Measurements from ENCODE around the gene ADCY7.

Gene ADCY7

DNA sequence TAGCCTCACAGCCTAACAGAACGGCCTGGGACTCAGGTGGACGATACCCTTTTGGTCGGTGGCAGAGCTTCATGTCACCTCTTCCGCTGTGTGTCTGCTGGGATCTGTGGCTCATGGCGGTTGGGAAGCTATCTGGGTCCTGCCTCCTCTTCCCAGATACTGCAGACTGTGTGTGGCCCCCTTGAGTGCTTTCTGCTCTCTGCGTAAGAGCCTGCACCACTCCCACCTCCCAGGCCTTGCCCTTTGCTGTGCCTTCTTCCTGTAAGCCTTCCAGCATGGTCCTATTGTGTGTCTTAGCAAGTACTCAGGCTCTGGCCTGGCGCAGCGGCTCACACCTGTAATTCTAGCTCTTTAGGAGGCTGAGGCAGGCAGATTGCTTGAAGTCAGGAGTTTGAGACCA is 17.5 kb upstream of the ADCY7 start:
- no peak for DNase-seq (ENCODE audit: low spot score)

DNA sequence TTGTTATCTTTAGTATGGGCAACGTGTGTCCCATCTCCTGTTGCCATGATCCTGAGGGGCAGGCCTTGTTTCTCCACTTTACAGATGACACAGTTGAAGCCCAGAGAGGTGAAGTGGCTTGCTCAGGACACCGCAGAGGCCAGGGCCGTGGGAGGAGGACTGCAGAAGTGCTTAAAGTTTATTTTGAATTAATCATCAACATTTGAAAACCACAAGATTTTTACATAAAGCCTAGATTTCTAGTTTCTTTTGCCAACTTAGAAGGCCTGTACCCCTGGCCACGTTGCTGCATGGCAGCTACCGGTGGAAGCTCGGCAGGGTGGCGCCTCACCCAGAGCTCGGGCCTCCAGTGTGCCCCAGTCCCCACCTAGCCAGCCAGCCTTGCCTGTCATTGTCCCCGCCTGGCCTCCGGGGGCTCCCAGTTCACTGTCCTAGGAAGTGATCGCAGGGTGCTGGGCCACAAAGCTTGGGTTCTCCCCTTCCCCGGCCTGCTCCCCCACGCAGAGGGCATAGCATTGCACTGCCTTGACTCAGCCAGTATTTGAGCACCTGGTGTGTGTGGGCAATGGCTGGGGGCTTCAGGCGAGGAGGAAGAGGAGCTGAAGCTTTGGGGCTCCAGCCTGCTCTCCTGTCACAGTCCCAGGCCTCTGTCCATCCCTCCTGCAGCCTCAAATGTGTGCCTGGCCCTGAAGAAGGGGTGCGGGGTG is 14.8 kb upstream of the ADCY7 start:
- DNase-seq (ENCODE audit: low spot score) = peak; percentile 89

DNA sequence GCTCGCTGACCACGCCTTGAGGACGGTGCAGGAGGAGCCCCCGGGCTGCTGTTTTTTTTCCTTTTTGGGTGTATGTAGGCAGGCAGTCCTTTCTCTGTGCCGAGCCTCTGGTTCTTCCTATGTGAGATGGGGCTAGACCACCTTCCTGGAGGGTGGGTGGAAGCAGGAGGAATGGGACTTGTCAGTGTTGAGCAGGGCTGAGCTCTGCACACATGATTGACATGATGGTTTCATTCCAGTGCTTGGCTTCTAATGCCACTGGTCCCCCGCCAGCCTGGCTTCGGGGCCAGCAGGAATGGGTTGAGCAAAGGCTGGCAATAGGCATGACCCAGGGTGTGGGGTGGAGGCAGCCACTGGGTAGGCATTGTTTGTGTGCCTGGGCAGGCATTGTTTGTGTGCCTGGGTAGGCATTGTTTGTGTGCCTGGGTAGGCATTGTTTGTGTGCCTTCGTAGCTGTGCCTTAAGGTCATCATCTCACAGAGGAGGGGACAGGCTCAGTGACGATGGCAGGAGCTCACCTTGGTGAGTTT is 14.2 kb upstream of the ADCY7 start:
- no peak for DNase-seq (ENCODE audit: low spot score)

DNA sequence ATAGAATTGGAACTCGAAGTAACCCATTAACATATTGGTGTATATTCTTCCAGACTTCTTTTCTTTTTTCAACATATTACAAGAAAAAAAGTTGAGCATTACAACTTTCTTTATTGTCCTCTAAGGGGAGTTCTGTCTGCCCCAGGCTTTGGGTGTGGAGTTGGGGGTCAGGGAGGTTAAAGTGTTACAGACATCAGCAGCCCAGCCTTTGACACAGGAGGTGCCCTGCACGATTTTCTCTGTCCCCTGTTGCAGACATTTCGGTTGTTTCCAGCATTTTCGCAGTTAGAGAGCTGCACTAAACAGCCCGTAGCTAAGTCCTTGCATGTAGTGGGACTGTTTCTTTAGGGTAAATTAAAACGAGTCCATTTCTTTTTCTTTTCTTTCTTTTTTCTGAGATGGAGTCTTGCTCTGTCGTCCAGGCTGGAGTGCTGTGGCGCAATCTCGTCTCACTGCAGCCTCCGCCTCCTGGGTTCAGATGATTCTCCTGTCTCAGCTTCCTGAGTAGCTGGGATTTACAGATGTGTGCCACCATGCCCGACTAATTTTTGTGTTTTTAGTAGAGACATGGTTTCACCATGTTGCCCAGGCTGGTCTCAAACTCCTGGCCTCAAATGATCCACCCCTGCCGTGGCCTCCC is 13.4 kb upstream of the ADCY7 start:
- no peak for DNase-seq (ENCODE audit: low spot score)

DNA sequence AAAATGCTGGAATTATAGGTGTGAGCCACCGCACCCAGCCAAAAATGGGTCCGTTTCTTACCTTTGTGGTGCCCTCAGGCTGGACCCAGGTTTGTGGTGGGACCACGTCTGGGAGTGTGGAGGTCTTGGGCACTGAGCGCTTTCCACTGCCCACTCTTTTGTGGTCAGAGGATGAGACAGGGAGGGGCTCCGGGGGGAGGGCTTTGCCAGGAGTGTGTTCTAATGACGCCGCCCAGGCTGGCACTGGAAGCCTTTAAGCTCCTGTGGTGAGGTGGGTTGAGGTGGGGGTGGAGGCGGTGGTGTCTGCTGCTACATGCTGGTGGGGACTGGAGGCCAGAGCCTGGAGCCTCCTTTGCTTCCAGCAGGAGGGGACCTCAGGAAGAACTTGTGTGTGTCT is 12.8 kb upstream of the ADCY7 start:
- DNase-seq (ENCODE audit: low spot score) = no peak

DNA sequence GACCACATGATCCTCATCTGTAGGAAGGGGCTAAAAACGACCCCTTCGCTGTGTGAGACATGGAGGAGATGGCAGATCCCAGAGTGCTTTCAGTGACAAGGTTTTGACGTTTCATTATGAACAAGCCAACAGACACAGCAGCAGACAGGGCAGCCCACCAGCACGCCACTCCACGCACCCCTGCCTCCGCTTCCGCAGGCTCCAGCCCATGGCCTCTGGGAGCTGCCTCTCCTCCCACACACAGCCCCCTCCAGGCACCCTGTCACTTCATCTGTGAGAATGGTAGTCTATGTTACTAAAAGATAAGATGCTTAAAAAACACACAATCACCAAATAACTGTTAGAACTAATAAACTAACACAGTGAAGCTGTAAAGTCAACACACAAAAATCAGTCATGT is 12.3 kb upstream of the ADCY7 start:
- DNase-seq (ENCODE audit: low spot score) = no peak

DNA sequence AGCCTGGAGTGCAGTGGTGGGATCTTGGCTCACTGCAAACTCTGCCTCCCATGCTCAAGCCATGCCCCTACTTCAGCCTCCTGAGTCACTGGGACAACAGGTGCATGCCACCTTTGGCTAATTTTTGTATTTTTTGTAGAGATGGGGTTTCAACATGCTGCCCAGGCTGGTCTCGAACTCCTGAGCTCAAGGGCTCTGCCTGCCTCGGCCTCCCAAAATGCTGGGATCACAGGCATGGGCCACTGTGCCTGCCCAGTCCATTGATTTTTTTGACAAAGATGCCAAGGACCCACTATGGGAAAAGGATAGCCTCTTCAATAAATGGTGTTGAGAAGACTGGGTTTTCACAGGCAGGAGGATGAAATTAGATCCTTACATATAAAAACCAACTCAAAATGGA is 10.8 kb upstream of the ADCY7 start:
- no peak for DNase-seq (ENCODE audit: low spot score)

DNA sequence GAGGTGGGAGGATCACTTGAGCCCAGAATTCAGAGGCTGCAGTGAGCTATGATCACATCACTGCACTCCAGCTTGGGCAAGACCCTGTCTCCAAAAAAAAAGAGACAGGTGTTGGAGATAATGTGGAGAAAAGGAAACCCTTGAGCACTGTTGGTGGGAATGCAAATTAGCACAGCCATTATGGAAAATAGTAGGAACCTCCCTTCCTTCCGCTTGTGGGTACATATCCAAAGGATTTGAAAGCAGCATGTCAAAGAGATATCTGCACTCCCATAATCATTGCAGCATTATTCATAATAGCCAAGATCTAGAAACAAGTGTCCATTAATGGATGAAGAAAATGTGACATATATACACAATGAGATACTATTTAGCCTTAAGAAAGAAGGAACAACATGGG is 9.7 kb upstream of the ADCY7 start:
- DNase-seq (ENCODE audit: low spot score) = no peak

DNA sequence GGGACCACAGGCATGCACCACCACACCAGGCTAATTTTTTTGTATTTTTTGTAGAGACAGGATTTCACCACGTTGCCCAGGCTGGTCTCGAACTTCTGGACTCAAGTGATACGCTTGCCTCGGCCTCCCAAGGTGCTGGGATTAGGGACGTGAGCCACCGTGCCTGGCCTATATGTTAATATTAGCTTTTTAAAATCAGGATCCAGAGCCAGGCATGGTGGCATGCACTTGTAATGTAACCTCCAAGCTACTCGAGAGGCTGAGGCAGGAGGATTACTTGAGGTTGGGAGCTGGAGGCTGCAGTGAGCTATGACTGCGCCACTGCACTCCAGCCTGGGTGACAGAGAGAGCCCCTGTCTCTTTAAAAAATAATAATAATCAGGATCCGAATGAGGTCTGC is 8.5 kb upstream of the ADCY7 start:
- DNase-seq (ENCODE audit: low spot score) = no peak

DNA sequence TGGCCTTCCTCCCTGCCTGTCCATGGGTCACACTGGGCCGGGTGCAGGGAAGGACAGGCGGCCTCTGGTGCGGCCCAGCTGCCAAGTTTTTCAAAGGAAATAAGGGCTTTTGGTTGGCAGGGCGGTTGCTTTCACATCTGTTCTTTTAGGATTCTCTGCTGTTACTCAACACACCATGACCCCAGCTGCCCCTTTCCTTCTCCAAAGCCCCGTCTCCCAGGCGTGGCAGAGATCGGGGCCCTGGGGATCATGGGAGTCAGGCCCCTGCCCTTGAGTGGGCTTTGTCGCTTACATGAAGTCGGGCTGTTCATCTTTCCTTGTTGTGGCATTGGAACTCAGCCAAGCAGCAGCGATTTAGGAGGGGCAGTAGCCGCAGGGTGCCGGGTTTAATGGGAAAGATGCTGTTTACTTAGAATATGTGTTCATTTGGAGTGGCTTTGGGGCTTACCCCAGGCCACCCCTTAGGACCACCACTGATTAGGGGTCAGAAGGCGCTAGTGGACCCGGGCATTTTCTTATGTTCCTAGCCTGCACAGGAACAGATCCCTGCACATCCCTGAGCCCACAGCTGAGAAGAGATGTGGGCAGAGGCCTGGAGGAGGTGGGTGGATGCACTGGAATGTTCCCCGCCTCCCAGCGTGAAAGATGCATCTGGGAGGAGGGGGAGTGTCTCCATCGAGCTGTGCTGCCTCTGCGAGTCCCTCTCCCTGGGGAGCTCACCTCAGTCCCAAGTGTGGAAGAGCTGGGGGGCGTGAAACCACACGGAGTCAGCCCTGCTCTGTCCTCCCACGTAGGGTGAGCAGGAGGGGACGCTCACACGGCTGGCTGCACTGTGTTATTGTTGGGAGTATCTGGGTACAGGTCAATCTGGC is 6.8 kb upstream of the ADCY7 start:
- DNase-seq (ENCODE audit: low spot score) = peak; percentile 63

DNA sequence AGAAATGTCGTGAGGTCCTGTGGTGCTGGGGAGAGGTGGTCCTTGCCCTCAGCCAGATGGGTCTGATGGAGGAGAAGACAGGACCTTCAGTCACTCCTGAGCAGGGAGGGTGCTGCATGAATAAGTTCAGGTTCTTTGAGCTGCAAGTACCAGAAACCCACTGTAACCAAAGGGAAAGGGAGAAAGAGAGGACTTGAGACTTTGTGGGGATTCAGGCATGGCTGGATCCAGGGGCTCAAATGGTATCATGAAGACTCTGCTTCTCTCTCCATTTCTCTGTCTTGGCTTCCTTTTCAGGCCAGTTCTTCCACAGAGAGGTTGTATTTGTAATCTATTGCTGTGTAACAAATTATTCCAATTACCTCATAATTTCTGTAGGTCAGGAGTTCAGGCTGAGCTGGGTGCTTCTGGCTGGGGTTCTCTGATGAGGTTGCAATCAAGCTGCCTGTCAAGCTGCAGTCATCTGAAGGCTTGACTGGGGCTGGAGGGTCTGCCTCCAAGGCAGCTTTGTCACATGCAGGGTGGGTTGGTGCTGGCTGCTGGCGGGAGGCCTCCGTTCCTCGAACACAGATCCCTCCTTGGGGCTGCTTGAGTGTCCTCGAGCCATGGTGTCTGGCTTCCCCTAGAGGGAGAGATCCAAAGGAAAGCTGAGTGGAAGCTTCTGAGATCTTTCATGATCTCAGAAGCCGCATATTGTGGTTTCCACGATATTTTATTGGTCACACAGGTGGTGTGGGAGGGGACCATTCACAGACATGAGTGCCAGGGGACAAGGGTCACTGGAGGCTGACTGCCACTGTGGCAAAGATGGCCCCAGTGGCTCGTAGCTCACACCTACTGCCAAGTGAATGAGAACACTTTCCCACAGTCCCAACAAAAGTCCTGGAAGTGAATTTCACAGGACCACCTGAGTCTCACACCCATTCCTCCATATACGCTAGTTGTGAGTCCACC is 5.9 kb upstream of the ADCY7 start:
- no peak for DNase-seq (ENCODE audit: low spot score)

DNA sequence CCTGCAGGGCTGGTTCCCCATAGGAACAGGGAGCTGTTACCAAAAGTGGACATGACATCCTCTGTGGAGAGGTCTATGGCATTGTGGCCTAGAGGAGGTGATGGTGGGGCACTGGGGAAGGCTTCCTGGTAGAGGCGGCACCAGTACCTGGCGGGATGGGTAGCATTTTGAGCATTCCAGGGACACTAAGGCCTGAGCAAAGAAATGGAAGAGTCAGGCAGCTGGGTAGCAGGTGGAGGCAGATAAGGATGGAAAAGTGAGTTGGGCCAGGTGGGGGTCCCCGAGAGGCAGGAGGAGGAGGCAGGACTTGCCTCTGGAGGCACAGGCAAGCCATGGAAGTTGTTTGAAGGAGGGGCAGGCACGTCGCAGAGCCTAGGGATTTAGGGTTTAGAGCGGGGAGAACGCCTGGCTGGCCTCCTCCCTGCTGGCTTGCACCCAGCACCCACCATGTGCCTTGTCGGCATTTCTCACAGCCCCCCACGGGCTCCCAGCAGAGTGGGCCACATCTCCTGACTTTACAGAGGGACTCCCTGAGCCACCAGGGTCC is 5.1 kb upstream of the ADCY7 start:
- DNase-seq (ENCODE audit: low spot score) = no peak

DNA sequence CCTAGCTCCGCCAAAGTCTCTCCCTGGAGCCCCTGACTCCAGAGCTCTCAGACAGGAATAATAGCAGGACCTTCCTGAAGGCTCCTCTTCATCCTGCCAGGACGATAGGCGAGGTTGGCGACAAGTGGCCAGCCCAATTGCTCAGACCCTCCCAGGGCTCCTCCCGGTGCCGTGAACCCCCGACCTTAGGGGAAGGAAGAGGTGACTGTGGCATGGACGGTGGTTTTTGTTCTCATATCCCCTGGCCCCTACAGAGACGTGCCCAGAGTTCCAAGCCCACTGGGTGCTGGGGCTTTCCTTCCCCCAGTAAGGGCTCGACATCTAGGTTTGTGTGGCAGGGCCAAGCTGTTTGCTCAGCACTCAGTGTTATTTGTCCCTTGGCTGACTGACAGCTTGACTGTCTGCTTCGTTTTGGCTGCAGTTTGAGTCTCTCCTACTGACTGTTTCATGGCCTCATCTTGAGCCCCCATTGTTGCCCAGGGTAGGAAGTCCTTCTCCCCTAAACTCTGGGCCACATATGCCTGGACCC is 4.6 kb upstream of the ADCY7 start:
- no peak for DNase-seq (ENCODE audit: low spot score)

DNA sequence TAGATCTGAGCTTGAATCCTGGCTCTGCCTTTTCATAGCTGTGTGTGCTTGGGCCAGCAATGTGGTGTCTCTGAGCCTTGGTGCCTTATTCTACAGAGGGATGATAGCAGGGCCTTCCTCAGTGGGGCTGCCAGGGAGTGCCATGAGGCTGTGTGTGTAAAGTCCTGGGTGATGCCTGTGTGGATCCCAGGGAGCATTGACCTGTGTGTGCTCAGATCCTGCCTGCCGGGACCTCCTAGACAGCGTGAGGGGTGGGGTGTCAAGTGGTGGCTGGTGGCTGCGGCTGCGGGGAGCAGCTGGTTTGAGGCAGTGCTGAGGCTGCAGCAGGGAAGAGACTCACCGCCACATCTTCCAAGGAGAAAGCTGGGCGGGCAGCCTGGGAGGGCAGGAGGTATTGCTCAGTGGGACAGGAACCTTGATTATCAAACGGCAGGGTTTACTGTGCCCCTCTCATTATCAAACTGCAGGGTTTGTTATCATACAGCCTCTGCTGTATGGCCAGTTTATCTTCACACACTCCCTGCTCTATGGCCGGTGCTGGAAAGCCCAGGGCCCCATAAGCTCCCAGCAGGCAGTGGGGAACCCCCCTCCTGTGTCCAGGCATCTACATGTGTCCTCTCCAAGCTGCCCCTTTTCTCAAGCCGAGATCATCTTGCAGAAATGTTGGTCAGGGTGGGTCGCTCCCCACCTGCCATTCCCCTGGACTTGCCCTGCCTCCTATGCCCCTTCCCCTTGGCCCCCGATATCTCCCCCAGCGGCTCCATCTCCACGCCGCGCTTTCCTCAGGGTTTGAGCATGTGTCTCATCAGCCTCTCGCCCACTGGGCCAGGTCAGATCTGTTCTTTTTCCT is 3.1 kb upstream of the ADCY7 start:
- no peak for DNase-seq (ENCODE audit: low spot score)

DNA sequence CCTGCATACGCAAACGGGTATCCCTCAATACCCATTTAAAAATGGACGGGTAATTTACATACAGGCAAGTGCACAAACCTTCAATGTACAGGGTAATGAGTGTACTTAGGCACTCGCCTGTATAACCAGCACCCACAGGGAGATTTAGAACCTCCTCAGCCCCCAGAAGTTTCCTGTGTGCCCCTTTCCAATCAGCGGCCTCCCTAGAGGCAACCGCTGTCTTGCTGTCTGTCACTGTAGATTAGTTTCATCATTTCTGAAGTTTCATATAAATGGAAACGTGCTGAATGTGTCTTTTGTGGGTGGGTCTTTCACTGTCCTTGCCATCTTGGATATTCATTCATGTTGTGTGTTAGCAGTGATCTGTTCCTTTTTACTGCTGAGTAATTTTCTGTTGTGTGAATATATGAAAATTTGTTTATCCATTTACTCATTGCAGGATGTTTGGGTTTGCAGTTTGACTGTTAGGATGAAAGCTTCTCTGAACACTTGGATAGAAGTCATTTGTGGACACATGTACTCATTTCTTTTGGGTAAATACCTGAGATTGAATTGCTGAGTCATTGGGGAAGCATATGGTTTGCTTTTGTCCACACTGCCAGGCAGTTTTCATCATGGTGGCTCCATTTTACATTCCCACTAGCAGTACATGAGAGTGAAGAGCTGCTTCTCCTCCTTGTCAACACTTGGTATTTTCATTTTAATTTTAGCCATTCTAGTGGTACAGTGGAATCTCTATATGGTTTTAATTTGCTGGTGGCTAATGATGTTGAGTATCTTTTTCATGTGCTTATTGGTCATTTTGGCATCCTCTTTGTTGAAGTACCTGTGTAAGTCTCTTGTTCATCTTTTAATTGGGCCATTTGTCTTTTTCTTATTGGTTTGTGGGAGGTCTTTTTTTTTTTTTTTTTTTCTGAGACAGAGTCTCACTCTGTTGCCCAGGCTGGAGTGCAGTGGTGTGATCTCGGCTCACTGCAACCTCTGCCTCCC is 2.1 kb upstream of the ADCY7 start:
- DNase-seq (ENCODE audit: low spot score) = no peak

DNA sequence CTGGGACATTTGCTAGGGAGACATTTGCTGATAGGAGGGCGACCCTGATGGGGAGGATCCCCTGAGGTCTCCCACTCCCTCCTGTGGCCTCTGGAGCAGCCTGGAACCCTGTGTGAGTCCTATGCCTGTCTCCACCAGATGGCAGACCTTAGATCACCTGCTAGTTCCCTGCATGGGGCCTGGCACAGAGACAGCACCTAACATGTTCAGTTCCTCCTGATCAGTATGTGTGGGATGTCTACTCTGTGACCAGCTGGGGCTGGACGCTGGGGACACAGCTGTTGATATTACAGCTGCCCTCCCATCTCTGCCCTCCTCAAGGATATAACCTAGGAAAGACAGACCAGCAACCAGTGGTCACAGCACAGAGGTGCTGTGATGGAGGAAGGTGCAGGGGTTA is 1.1 kb upstream of the ADCY7 start:
- no peak for DNase-seq (ENCODE audit: low spot score)

DNA sequence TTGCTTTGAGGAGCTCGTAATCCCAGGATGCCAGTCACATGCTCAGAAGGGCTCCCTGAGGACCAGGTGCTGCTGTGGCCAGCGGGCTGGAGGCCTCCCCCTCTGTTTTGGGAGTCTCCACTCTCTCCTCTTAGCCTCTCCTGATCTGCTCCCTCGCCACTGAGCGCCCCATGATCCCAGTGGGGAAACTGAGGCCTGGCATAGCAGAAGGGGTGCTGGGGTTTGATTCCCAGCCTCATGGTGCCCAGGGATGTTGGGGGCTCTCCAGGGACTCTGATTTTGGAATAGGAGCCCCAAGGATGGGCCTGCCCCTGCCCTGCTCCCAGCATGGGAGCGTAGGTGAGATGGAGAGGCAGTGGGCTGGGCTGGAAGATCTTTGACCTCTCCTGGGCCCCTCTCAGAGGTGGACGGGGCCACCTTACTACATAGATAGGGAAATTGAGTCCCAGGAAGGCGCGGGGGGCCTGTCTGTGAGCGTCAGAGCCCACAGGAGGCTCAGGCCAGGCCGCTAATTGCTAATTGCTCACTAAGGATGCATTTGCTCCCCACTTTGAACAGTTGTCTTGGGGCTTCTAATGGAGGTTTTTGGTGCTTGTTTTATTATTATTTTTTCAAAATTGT is 525 bp upstream of the ADCY7 start:
- no peak for DNase-seq (ENCODE audit: low spot score)

DNA sequence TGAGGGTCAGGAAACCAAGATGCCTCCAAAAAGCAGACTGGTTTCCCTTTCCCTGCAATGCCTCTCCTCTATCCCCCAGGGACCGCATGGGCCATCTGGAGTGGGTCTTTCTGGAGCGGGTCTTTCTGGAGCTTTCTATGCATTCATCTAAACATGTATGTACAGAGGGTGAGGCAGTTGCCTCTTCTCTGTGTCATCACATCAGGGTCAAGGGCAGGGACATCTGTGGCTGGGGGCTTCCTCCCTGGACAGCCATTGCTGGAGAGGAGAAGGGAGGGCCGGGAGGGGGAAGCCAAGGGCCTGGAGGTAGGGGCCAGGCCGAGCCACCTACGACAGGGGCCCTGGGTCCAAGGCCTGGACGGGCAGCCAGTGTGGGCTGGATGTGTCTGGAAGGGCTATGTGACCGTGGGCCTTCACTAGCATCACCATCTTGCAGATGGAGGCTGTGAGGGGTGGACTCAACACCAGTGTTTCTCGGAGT is 840 bp downstream of the ADCY7 start:
- no peak for DNase-seq (ENCODE audit: low spot score)

Measured in AG08395 (cell line).